Measurements from ENCODE around the gene SMTN. TPM values are rescaled to one million over a fixed set of nuclear protein-coding genes. Genes with fewer than 3 reads are reported as not detected.

SMTN gene
- total RNA-seq (197 and 201 TPM in 2 replicates), polyA plus RNA-seq (56.0 and 59.0 TPM in 2 replicates), polyA minus RNA-seq (37.2 and 45.0 TPM in 2 replicates), Bru-seq, nascent RNA (percentile 68 among the genes with signal in this experiment), BruChase-seq, experiment 1, labeled RNA remaining after a 6-hour chase (percentile 90 among the genes with signal in this experiment), BruChase-seq, experiment 2, labeled RNA remaining after a 2-hour chase (percentile 86 among the genes with signal in this experiment)
- polyA plus RNA-seq (2011; cell fraction: cytosol; rRNA removed) = 34.9 and 37.7 TPM in 2 replicates
- polyA plus RNA-seq (2011; cell fraction: nucleus; rRNA removed) = 164 and 190 TPM in 2 replicates
- 51.7 and 108 TPM in 2 replicates for polyA plus RNA-seq (2012)
- polyA minus RNA-seq (2011; cell fraction: cytosol; rRNA and poly(A)+ RNA removed) = 7.0 TPM
- 46.6 and 75.9 TPM in 2 replicates for polyA minus RNA-seq (2011; cell fraction: nucleus; rRNA and poly(A)+ RNA removed)
- long read RNA-seq, transcript SMTN-201 (21 exons, 3,295 nt) = major isoform, 60 of 138 reads
- long read RNA-seq, partial matches to known transcripts = 46 of 138 reads
- long read RNA-seq, other reads (novel, unspliced or antisense) = 32 of 138 reads

GRCh38 chr22:31080848-31081649 is at the start of gene SMTN:
TSS of gene SMTN (plus strand) at chr22:31081318. CDS start at chr22:31083259, 1,941 bp downstream.
- CTCF ChIA-PET = interaction anchor here (1.0 to 5.9 kb wide), 9 partner anchors 15 to 192 kb away, joined by 3 to 130 read pairs (median 4); partner anchors contain the start of genes MORC2, SELENOM and TUG1
- Histone ChIP-seq H4K20me1 (replicated peaks; ENCODE audit: control insufficient read depth, extremely low read depth, insufficient read depth, low read length) (no peaks in the 10 kb centered on the region), H3K4me1 (ENCODE audit: control insufficient read depth, extremely low read depth, insufficient read depth, low read length) (peaks cover 33% of the 10 kb centered on the region), H3K27me3 (ENCODE audit: control insufficient read depth in 2 of 2, insufficient read depth in 2 of 2, low read length in 2 of 2) (no peaks in the 10 kb centered on the region), H3K4me2 (ENCODE audit: insufficient read depth, low read length) (peak within 1 kb of the TSS; percentile 74), H3K36me3 (ENCODE audit: control insufficient read depth in 2 of 2, extremely low read depth in 1 of 2, insufficient read depth in 2 of 2, low read length in 2 of 2) (peaks cover 0 to 4% of the 10 kb centered on the region in 2 experiments), H2AFZ (ENCODE audit: low read depth, low read length) (peak within 1 kb of the TSS; percentile 69), H3K4me3 (replicated peaks in 1 of 3; ENCODE audit: insufficient read depth in 1 of 3, low read depth in 1 of 3, low read length in 3 of 3) (peak within 1 kb of the TSS; percentile 47 to 85 (median 65)), H3K9me1 (replicated peaks; ENCODE audit: control insufficient read depth, extremely low read depth, insufficient read depth, low read length) (no peaks in the 10 kb centered on the region), H3K9me3 (replicated peaks; ENCODE audit: control insufficient read depth, insufficient read depth, low read length) (no peaks in the 10 kb centered on the region), H3K27ac (ENCODE audit: insufficient read depth, low read depth, low read length) (peak within 1 kb of the TSS; percentile 96), H3K79me2 (ENCODE audit: control insufficient read depth, insufficient read depth, low read length) (peaks cover 47% of the 10 kb centered on the region), H3K9ac (replicated peaks; ENCODE audit: extremely low read depth, insufficient read depth, low read length) (peak within 1 kb of the TSS; percentile 93)
- dilution Hi-C loops (cut with MboI; ENCODE audit: extremely low pct_ligation_motif_present, low sequenced_read_pairs) (no loop called here), intact Hi-C loops (cut with micrococcal nuclease) (loop anchor here (1.0 kb wide), 1 partner anchor 35 kb away; no protein-coding TSS in a partner anchor)
- DNase-seq (ENCODE audit: low read depth, low spot score) (peak; percentile 96), FAIRE-seq (peak; percentile 93)
- TSS peak; percentile 73 for BruUV-seq (replicated peaks)
- TF ChIP-seq POLR2AphosphoS5 (IDR thresholded peaks at IDR 0.05; ENCODE audit: insufficient read depth, low read depth, low read length) = peak; percentile 96
- TF ChIP-seq JUN (IDR thresholded peaks at IDR 0.05; ENCODE audit: borderline replicate concordance, insufficient read depth, insufficient read length, low read depth) = no peak
- no peak for TF ChIP-seq MAX (IDR thresholded peaks at IDR 0.05; ENCODE audit: insufficient read depth, insufficient read length)
- peak; percentile 97 for TF ChIP-seq POLR2A (IDR thresholded peaks at IDR 0.05; ENCODE audit: low read depth, low read length)
- POLR2A ChIA-PET = interaction anchor here (0.6 to 3.1 kb wide), 13 partner anchors 8 to 436 kb away, joined by 3 to 44 read pairs (median 5); partner anchors contain the start of genes MORC2 and TUG1
